CD8-positive, alpha-beta memory T cell (primary cell): ENCODE results near the gene PNCK. TPM values are rescaled to one million over a fixed set of nuclear protein-coding genes. Genes with fewer than 3 reads are reported as not detected.
"Not testable (repeated sequence)": the region's sequence is repeated elsewhere in the genome, so short reads cannot be mapped to it uniquely, and the experiment has no call there.

Source experiments
- CTCF ChIA-PET: fragments of 350-600 bp; sonication (Branson Sonifier 250); formaldehyde crosslinking; loops from one replicate; lab custom pipeline; 2021; ENCODE audit warnings: antibody characterized with exemption; lab: Charles Lee
- POLR2A ChIA-PET: fragments of 350-600 bp; sonication (Branson Sonifier 250); formaldehyde crosslinking; loops from one replicate; lab custom pipeline; 2021; ENCODE audit warnings: antibody characterized with exemption; lab: Charles Lee
- DNase-seq, 5 donors: peaks; one replicate each; pipeline versions ENCODE4 v3.0.0 to v3.0.0-alpha.2; 2020 to 2022; ENCODE audit warnings: mixed read lengths in 1 of 5
- H3K27ac ChIP-seq: one replicate; pipeline ENCODE4 v1.7.0; 2013; ENCODE audit warnings: low read depth, mild to moderate bottlenecking, low read length, moderate library complexity
- H3K27me3 ChIP-seq: 2 replicates; pipeline ENCODE4 v1.7.0; 2013; ENCODE audit warnings: low read length, mild to moderate bottlenecking; ENCODE audit not compliant: insufficient read depth, poor library complexity, severe bottlenecking
- H3K36me3 ChIP-seq: 2 replicates; pipeline ENCODE4 v1.7.0; 2013; ENCODE audit warnings: mild to moderate bottlenecking, low read length, moderate library complexity; ENCODE audit not compliant: insufficient read depth
- H3K4me1 ChIP-seq: 2 replicates; pipeline ENCODE4 v1.7.0; 2013; ENCODE audit warnings: mild to moderate bottlenecking, low read length, moderate library complexity; ENCODE audit not compliant: insufficient read depth
- H3K4me3 ChIP-seq: 2 replicates; pipeline ENCODE4 v1.7.0; 2013; ENCODE audit warnings: mild to moderate bottlenecking, low read length
- H3K9me3 ChIP-seq: 2 replicates; pipeline ENCODE4 v1.7.0; 2013; ENCODE audit warnings: mild to moderate bottlenecking, low read length
- H3K27ac Mint-ChIP-seq, 8 donors: one replicate each; pipeline ENCODE4 v1.8.0; 2020 to 2021; ENCODE audit warnings: mixed read lengths in 8 of 8, mild to moderate bottlenecking in 6 of 8, inconsistent platforms in 3 of 8, moderate library complexity in 3 of 8
- H3K27me3 Mint-ChIP-seq, 2 donors: one replicate each; pipeline ENCODE4 v1.8.0; 2020 to 2021; ENCODE audit warnings: mixed read lengths in 2 of 2, mild to moderate bottlenecking in 1 of 2, moderate library complexity in 1 of 2
- H3K36me3 Mint-ChIP-seq, 3 donors: one replicate each; pipeline ENCODE4 v1.8.0; 2020 to 2021; ENCODE audit warnings: mixed read lengths in 3 of 3, inconsistent platforms in 1 of 3, mild to moderate bottlenecking in 1 of 3
- H3K4me1 Mint-ChIP-seq, 3 donors: one replicate each; pipeline ENCODE4 v1.8.0; 2020 to 2021; ENCODE audit warnings: mixed read lengths in 3 of 3, inconsistent platforms in 1 of 3, mild to moderate bottlenecking in 1 of 3
- H3K4me3 Mint-ChIP-seq, 7 donors: one replicate each; pipeline ENCODE4 v1.8.0; 2020 to 2021; ENCODE audit warnings: mixed read lengths in 7 of 7, mild to moderate bottlenecking in 6 of 7, moderate library complexity in 4 of 7, inconsistent platforms in 2 of 7
- H3K9me3 Mint-ChIP-seq, 5 donors: one replicate each; pipeline ENCODE4 v1.8.0; 2020 to 2022; ENCODE audit warnings: mixed read lengths in 5 of 5, mild to moderate bottlenecking in 3 of 5, moderate library complexity in 2 of 5, inconsistent platforms in 1 of 5
- polyA plus RNA-seq: library from polyadenylated mRNA; unstranded; fragments of 300-500 nt; fragmentation: Illumina TruSeq; gene quantifications from one replicate; pipeline ENCODE4 v1.2.3, GENCODE V29; 2021
- total RNA-seq, 2 experiments: library from RNA; stranded (reverse); gene quantifications; one replicate each; pipeline ENCODE4 v1.2.3, GENCODE V29; 2021

PNCK gene
- total and polyA plus RNA-seq, 3 experiments from 2014 or later, result not detected

DNA sequence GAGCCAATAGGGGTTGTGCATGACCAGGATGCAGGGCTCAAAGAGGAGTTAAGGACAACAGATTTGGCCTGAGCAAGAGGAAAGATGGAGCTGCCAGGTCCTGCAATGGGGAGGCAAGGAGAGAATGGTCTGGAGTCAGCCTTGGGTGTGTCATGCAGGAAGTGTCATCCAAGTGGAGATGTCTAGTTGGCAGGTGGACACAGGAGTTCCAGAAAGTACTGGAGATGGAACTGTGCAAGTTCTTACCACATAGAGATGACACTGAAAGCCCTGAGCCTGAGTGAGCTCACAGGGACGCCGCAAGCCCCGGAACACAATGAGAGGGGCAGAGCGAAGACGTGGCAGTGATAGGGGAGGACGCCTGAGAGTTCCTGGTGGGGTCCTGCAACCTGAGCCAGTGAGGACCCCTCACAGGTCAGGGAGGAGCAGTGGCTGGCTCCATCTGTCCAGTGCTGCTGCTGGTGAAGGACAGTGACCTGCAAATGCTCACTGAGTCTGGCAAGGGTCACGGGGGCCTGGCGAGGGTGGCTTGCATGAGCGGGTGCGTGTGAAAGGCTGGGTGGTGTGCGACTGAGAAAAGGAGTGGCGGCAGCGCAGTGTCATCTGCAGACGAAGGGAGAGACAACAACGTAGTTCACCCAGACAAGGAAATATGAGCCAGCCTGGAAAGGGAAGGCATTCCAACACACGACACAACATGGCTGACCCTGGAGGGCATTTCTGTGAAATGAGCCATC is 23.5 kb upstream of the PNCK start:
- H3K27me3 Mint-ChIP-seq, CTCF ChIA-PET, H3K27me3 ChIP-seq, H3K9me3 ChIP-seq, H3K9me3 Mint-ChIP-seq, DNase-seq, H3K4me1 Mint-ChIP-seq, H3K27ac ChIP-seq, H3K4me1 ChIP-seq, H3K36me3 ChIP-seq, H3K4me3 Mint-ChIP-seq, H3K4me3 ChIP-seq, POLR2A ChIA-PET: not testable (repeated sequence)
- Mint-ChIP-seq H3K27ac (peak overlapping the region in 1 of 8 donors; percentile 57), H3K36me3 (peaks cover 0 to 49% (median 0%) of the 10 kb centered on the region in 3 donors)

DNA sequence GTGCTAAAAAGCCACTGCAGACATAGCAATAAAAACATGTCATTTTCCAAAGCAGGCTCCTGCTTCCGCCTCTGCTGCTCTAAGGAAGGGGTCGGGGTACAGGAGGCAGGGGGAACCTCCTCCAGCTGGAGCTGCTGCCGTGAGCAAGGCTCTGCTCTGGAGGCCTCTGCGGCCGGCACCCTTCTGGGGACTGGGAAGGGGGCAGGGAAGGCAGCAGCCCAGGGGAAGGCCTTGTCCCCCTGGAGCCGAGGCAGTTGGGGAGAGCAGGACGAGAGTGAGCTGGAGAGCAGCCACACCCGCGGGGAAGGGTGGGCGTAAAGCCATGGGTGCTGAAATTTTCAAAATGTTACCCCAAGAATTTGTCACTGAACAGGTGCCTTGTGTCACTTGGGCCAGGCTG is 22.9 kb upstream of the PNCK start:
- Mint-ChIP-seq H3K36me3 (peaks cover 0 to 44% (median 0%) of the 10 kb centered on the region in 3 donors), H3K27ac (peak overlapping the region in 2 of 8 donors; percentile 47 to 57)
- H3K4me1 ChIP-seq, CTCF ChIA-PET, H3K4me3 Mint-ChIP-seq, H3K9me3 ChIP-seq, POLR2A ChIA-PET, H3K27me3 Mint-ChIP-seq, H3K4me3 ChIP-seq, H3K27me3 ChIP-seq, H3K27ac ChIP-seq, DNase-seq, H3K4me1 Mint-ChIP-seq, H3K36me3 ChIP-seq, H3K9me3 Mint-ChIP-seq: not testable (repeated sequence)

DNA sequence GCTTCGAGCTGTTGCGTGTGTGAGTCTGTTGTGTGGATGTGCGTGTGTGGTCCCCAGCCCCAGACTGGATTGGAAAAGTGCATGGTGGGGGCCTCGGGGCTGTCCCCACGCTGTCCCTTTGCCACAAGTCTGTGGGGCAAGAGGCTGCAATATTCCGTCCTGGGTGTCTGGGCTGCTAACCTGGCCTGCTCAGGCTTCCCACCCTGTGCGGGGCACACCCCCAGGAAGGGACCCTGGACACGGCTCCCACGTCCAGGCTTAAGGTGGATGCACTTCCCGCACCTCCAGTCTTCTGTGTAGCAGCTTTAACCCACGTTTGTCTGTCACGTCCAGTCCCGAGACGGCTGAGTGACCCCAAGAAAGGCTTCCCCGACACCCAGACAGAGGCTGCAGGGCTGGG is 22.5 kb upstream of the PNCK start:
- H3K9me3 Mint-ChIP-seq, result no peaks in the 10 kb centered on the region
- Histone ChIP-seq H3K4me3 (no peak overlapping the region), H3K27ac (no peak overlapping the region), H3K27me3 (no peaks in the 10 kb centered on the region), H3K9me3 (no peaks in the 10 kb centered on the region), H3K36me3 (no peaks in the 10 kb centered on the region), H3K4me1 (no peaks in the 10 kb centered on the region)
- DNase-seq, result no peak
- H3K36me3 Mint-ChIP-seq, result peaks cover 0 to 40% (median 0%) of the 10 kb centered on the region in 3 donors
- no peak overlapping the region for H3K4me3 Mint-ChIP-seq
- ChIA-PET POLR2A (no interaction called here), CTCF (no interaction called here)
- H3K4me1 Mint-ChIP-seq, result no peaks in the 10 kb centered on the region
- peak overlapping the region in 1 of 8 donors; percentile 47 for H3K27ac Mint-ChIP-seq
- peaks cover 0 to 5% of the 10 kb centered on the region in 2 donors for H3K27me3 Mint-ChIP-seq

DNA sequence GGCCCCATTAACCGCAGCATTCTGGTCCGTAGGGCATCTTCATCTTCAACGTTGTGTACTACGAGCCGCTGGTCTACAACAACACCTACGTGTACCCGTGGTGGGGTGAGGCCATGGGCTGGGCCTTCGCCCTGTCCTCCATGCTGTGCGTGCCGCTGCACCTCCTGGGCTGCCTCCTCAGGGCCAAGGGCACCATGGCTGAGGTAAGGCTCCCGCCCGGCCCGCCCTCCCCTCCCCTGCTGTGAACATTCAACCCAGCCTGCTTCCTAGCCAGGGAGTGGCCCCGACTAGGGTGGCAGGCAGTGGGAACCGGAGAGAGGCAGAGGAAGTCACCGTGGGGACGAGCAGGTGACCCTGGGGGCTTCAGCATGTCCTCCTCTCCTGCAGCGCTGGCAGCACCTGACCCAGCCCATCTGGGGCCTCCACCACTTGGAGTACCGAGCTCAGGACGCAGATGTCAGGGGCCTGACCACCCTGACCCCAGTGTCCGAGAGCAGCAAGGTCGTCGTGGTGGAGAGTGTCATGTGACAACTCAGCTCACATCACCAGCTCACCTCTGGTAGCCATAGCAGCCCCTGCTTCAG is 21.2 kb upstream of the PNCK start:
- Histone ChIP-seq H3K9me3 (no peaks in the 10 kb centered on the region), H3K4me3 (no peak overlapping the region), H3K27me3 (no peaks in the 10 kb centered on the region), H3K4me1 (no peaks in the 10 kb centered on the region), H3K36me3 (no peaks in the 10 kb centered on the region), H3K27ac (no peak overlapping the region)
- DNase-seq, result no peak
- no peak overlapping the region for H3K4me3 Mint-ChIP-seq
- peaks cover 0 to 32% (median 0%) of the 10 kb centered on the region in 3 donors for H3K36me3 Mint-ChIP-seq
- H3K27me3 Mint-ChIP-seq, result peaks cover 0 to 5% of the 10 kb centered on the region in 2 donors
- H3K27ac Mint-ChIP-seq, result no peak overlapping the region
- POLR2A ChIA-PET, result no interaction called here
- no peaks in the 10 kb centered on the region for H3K9me3 Mint-ChIP-seq
- H3K4me1 Mint-ChIP-seq, result no peaks in the 10 kb centered on the region
- CTCF ChIA-PET, result no interaction called here

DNA sequence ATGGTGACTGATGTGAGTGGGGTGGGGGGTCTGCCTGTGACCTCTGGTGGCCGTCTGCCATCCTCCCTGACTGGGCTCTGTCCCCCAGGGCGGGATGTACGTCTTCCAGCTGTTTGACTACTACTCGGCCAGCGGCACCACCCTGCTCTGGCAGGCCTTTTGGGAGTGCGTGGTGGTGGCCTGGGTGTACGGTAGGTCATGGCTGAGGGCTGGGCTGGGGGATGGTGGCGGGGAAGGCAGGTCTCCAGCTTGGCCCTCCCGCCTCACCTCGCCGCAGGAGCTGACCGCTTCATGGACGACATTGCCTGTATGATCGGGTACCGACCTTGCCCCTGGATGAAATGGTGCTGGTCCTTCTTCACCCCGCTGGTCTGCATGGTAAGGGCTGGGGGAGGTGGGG is 20.6 kb upstream of the PNCK start:
- H3K9me3 ChIP-seq, DNase-seq, H3K36me3 ChIP-seq, H3K27ac Mint-ChIP-seq, POLR2A ChIA-PET, H3K4me3 ChIP-seq, H3K27ac ChIP-seq, H3K4me1 ChIP-seq, H3K27me3 ChIP-seq, H3K4me3 Mint-ChIP-seq, H3K9me3 Mint-ChIP-seq, CTCF ChIA-PET, H3K4me1 Mint-ChIP-seq, H3K27me3 Mint-ChIP-seq: not testable (repeated sequence)
- H3K36me3 Mint-ChIP-seq, result peaks cover 0 to 31% (median 0%) of the 10 kb centered on the region in 3 donors

DNA sequence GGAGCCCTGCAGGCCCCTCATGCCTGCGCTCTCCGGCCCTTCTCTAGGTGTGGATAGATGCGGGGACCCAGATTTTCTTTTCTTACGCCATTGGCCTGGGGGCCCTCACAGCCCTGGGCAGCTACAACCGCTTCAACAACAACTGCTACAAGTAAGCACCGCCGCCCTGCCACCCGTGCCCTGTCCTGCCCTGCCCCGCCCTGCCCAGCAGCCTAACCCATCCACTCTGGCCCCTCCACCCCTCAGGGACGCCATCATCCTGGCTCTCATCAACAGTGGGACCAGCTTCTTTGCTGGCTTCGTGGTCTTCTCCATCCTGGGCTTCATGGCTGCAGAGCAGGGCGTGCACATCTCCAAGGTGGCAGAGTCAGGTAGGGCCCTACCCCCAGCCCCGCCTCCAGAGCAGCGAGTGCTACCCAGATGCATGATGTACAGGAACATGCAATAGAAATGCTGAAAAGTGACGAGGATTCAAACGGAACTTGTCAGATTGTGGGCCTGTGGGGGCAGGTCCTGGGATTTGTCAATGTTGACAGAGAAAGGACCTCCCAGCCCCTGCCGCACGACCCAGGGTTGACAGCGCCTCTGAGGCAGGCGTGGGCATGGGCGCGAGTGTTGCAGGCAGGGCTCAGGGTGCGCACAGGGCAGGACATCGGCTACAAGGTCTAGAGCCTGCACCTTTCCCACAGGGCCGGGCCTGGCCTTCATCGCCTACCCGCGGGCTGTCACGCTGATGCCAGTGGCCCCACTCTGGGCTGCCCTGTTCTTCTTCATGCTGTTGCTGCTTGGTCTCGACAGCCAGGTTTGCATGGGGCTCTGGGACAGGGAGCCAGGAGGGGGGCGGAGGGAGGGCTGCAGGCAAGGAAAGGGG is 19.8 kb upstream of the PNCK start:
- CTCF ChIA-PET, result no interaction called here
- Mint-ChIP-seq H3K27ac (peak overlapping the region in 2 of 8 donors; percentile 60 to 84), H3K36me3 (peaks cover 0 to 26% (median 0%) of the 10 kb centered on the region in 3 donors), H3K4me1 (no peaks in the 10 kb centered on the region), H3K27me3 (peaks cover 0 to 5% of the 10 kb centered on the region in 2 donors), H3K4me3 (no peak overlapping the region), H3K9me3 (no peaks in the 10 kb centered on the region)
- Histone ChIP-seq H3K27ac (no peak overlapping the region), H3K27me3 (no peaks in the 10 kb centered on the region), H3K4me1 (no peaks in the 10 kb centered on the region), H3K4me3 (no peak overlapping the region), H3K36me3 (no peaks in the 10 kb centered on the region), H3K9me3 (no peaks in the 10 kb centered on the region)
- POLR2A ChIA-PET, result no interaction called here
- no peak for DNase-seq

DNA sequence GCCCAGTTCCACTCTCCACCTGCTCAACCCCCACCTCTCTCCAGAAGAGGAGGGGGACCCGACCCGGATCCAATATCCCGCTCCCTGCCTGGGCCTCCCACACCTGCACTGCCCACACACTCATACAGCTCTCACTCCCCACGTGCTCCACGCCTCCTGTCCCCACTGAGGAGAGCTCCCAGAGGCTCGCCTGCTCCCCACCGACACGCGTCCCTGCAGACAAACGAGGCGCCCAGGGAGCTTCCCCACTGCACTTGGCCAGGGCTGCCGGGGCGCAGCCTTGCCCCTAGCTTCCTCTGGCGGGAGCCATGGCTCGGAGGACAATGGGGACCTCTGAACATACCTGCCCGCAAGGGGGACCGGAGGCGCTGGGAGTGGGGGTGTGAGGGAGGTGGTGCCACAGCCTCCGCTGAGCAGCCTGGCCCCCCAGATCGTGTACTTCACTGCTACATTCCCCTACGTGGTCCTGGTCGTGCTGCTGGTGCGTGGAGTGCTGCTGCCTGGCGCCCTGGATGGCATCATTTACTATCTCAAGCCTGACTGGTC is 19.1 kb upstream of the PNCK start:
- H3K9me3 ChIP-seq, result no peaks in the 10 kb centered on the region
- H3K36me3 ChIP-seq, result no peaks in the 10 kb centered on the region
- H3K27me3 Mint-ChIP-seq, result peaks cover 0 to 4% of the 10 kb centered on the region in 2 donors
- H3K4me1 Mint-ChIP-seq, result no peaks in the 10 kb centered on the region
- H3K27ac Mint-ChIP-seq, result peak overlapping the region in 1 of 8 donors; percentile 47
- no peak for DNase-seq
- ChIA-PET POLR2A (no interaction called here), CTCF (no interaction called here)
- peaks cover 0 to 20% (median 0%) of the 10 kb centered on the region in 3 donors for H3K36me3 Mint-ChIP-seq
- no peak overlapping the region for H3K4me3 Mint-ChIP-seq
- no peaks in the 10 kb centered on the region for H3K9me3 Mint-ChIP-seq
- no peaks in the 10 kb centered on the region for H3K4me1 ChIP-seq
- H3K27me3 ChIP-seq, result no peaks in the 10 kb centered on the region
- no peak overlapping the region for H3K27ac ChIP-seq
- H3K4me3 ChIP-seq, result no peak overlapping the region

DNA sequence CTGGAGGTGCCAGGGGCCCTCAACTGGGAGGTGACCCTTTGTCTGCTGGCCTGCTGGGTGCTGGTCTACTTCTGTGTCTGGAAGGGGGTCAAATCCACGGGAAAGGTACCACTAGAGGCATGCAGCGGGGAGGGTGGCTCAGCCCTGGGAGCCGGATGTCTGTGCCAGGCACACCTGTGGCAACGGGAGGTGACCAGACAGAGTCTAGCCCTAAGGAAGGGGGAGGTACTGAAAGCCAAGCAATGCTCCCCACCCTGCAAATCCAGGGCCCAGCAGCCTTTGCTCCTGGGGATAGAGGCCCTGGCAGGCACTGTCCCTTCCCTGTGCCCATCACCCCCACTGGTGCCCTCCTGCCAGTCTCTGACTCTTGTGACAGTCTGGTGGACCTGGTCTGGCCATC is 18.4 kb upstream of the PNCK start:
- H3K27me3 Mint-ChIP-seq, result peaks cover 0 to 3% of the 10 kb centered on the region in 2 donors
- H3K9me3 ChIP-seq, result no peaks in the 10 kb centered on the region
- POLR2A ChIA-PET, result no interaction called here
- CTCF ChIA-PET, result no interaction called here
- H3K36me3 ChIP-seq, result no peaks in the 10 kb centered on the region
- no peaks in the 10 kb centered on the region for H3K4me1 ChIP-seq
- no peak overlapping the region for H3K27ac Mint-ChIP-seq
- H3K36me3 Mint-ChIP-seq, result peaks cover 0 to 13% (median 0%) of the 10 kb centered on the region in 3 donors
- no peaks in the 10 kb centered on the region for H3K27me3 ChIP-seq
- DNase-seq, result no peak
- H3K9me3 Mint-ChIP-seq, result no peaks in the 10 kb centered on the region
- H3K4me3 ChIP-seq, result no peak overlapping the region
- H3K4me1 Mint-ChIP-seq, result no peaks in the 10 kb centered on the region
- no peak overlapping the region for H3K4me3 Mint-ChIP-seq
- H3K27ac ChIP-seq, result no peak overlapping the region
